GM10847 (cell line): Measurements from ENCODE around the gene ABCG4.

Source experiments
- POLR2A ChIP-seq: IDR thresholded peaks from 2 replicates; pipeline ENCODE4 v1.6.1; 2011; ENCODE audit not compliant: insufficient read length; ENCODE audit errors: extremely low read depth

Gene ABCG4

DNA sequence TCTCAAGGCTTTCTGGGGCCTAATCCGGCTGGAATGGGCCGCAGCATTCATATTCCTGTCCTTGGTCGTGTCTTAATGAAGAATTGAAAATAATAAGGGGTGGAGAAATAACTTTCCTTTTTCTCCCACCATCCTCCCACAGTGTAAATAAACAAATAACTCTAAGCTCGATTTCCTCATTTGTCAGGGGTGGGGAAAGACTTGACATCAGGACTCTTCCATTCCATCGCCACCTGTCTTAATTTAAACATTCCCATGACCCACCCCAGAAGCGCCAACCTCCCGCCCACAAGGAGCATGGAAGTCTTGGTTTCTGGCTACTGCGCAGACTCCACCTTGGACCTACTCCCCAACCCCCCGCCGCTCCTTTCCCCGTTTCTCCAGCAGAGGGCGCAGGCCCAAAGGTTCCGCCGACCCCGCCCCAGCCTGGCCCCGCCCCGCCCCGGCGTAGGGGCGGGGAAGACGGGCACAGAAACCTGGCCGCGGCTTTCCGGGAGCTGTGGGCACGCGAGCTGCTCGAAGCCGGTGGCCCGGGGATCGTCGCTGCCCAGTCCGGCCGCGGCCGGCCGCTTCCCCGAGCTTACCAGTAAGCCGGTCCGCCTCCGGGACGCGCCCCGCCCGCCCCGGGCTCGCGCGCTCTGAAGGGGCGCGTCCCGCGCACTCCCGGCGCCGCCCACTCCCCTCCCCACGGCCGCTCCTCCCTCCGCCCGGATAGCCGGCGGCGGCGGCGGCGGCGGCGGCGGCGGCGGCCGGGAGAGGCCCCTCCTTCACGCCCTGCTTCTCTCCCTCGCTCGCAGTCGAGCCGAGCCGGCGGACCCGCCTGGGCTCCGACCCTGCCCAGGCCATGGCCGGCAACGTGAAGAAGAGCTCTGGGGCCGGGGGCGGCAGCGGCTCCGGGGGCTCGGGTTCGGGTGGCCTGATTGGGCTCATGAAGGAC is 57.0 kb downstream of the ABCG4 start, which contains the start of gene CBL:
CBL (plus strand) TSS at position 766 of the 937 bp plus-strand sequence; CDS start at position 845, 79 bp downstream.
- TF ChIP-seq POLR2A: peak; percentile 44

DNA sequence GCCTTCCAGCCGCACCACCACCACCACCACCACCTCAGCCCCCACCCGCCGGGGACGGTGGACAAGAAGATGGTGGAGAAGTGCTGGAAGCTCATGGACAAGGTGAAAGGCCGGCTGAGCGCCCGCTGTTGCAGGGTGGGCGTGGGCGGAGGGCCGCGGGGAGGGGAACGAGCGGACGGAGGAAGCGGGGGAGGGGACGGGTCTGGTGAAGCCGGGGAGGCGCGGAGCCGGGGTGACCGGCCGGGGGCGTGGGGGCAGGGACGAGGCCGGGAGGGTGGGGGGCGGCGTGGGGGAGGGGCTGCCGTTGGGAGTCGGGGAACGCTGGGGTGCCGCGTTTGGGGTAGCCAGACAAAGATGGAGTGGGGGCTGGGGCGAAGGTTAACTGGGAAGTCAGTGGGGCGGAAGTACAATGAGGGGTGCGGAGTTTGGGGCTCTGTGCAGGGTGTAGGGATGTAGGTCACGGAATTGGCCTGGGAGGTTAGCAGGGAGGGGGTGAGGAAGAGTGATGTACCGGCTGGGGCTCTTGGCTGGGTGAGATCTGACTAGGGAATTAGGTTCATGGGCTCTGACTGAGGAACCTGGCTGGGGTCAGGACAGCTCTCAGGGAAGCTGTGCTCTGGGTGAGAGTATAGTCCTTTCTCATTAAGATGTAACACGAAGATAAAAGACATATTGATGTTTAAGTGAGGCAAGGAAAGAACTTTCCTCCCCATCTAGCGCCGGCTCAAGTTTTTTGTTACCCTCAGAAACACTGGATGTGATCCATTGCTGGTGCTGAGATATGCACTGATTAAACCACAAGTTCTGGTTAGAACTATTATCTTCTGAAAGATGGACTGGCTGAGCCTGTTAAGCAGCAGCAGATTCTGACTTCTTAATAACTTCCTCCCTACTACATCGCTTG is 57.9 kb downstream of the ABCG4 start:
- no peak for TF ChIP-seq POLR2A

DNA sequence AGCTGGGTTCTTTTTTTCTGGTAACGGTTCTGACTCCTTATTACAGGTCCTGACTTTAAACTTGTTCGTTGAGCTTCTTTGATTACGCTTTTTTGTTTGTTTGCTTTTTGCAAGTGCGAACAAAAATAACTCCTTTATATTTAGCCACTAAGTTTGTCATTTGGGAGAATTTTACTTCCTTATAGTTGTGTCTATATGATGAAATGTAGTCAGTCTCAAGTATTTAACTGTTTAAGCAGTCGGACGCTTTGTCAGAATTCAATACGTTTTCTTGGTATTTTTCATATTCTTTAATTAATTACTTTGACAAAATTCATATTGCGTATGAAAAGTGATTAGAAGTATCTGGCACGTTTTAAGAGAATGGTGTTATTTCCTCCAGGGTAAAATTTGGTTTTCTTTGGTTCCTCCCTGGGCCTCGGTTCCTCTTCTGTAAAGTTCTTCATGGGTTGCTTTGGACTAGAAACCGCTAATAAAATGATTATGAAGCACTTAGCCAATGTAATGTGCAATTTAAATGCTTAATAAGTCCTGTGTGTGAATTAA is 58.6 kb downstream of the ABCG4 start:
- TF ChIP-seq POLR2A: no peak

DNA sequence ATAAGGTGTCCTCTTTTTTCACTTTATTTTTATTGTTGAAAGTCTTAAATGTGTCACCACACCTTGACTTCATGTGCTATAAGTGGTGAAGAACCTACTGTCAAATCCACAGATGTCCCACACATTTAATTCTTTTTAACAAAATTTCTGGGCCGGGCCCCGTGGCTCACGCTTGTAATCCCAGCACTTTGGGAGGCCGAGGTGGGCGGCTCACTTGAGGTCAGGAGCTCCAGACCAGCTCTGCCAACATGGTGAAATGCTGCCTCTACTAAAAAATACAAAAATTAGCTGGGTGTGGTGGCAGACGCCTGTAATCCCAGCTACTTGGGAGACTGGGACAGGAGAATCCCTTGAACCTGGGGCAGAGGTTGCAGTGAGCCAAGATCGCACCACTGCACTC is 60.3 kb downstream of the ABCG4 start:
- no peak for TF ChIP-seq POLR2A

DNA sequence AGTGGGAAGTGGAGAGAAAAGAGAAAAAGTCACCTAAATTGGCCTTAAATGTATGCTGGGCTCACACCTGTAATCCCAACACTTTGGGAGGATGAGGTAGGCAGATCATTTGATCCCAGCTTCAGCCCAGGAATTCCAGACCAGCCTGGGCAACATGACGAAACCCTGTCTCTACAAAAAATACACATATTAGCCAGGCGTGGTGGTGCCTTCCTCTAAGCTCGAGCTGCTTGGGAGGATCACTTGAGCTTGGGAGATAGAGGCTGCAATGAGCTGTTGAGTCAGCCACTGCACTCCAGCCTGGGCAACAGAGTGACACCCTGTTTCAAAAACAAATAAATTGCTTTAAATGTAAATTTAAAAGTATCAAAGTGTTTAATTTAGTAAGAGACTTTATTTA is 61.2 kb downstream of the ABCG4 start:
- no peak for TF ChIP-seq POLR2A
